Lung (tissue), 12 donors: ENCODE data around the gene AUTS2. TPM values are rescaled to one million over a fixed set of nuclear protein-coding genes. Genes with fewer than 3 reads are reported as not detected.

Experiments used
- ATAC-seq: fragments of 200-7000 bp; cut with Tn5 transposase; one replicate; pipeline ENCODE4 v1.9.1; 2020; ENCODE audit warnings: moderate number of reproducible peaks; ENCODE audit not compliant: insufficient read depth, low FRiP score
- DNase-seq, 3 donors: peaks; one replicate each; pipeline ENCODE4 v3.0.0-alpha.2; 2013 to 2017
- H3K27ac ChIP-seq, 2 donors: one replicate each; pipeline ENCODE4 v1.5.1; 2013; ENCODE audit warnings: mild to moderate bottlenecking in 2 of 2, moderate library complexity in 2 of 2, control low read depth in 1 of 2, inconsistent platforms in 1 of 2, low read depth in 1 of 2, low read length in 1 of 2
- H3K27me3 ChIP-seq, 3 donors: one replicate each; pipeline ENCODE4 v1.5.1; 2013; ENCODE audit warnings: low read length in 2 of 3; ENCODE audit not compliant: control insufficient read depth in 3 of 3, insufficient read depth in 3 of 3
- H3K36me3 ChIP-seq, 4 donors: one replicate each; pipeline ENCODE4 v1.5.1; 2013; ENCODE audit warnings: low read length in 4 of 4, mild to moderate bottlenecking in 1 of 4, moderate library complexity in 1 of 4; ENCODE audit not compliant: control insufficient read depth in 4 of 4, insufficient read depth in 4 of 4
- H3K4me1 ChIP-seq, 5 donors: one replicate each; pipeline ENCODE4 v1.5.1; 2013; ENCODE audit warnings: low read length in 5 of 5, mild to moderate bottlenecking in 2 of 5, moderate library complexity in 1 of 5; ENCODE audit not compliant: control insufficient read depth in 5 of 5, insufficient read depth in 5 of 5
- H3K4me3 ChIP-seq: one replicate; pipeline ENCODE4 v1.5.1; 2013; ENCODE audit warnings: mild to moderate bottlenecking, control low read depth, moderate library complexity
- H3K9ac ChIP-seq, 2 donors: one replicate each; pipeline ENCODE4 v1.5.1; 2013; ENCODE audit warnings: low read length in 2 of 2, control low read depth in 1 of 2; ENCODE audit not compliant: insufficient read depth in 1 of 2
- H3K9me3 ChIP-seq, 4 donors: one replicate each; pipeline ENCODE4 v1.5.1; 2013; ENCODE audit warnings: low read length in 3 of 4, mild to moderate bottlenecking in 1 of 4, moderate library complexity in 1 of 4; ENCODE audit not compliant: control insufficient read depth in 4 of 4, insufficient read depth in 3 of 4
- WGBS, 2 donors: extraction: QIAGEN DNeasy Blood & Tissue Kit; methylation state at CpG; one replicate each; pipeline ENCODE4 v1.1.7; 2013; 5-methylcytosine and 5-hydroxymethylcytosine counted together
- polyA plus RNA-seq, 2 donors: library from polyadenylated mRNA; stranded (reverse); fragments of 200-250 nt; gene quantifications; one replicate each; pipeline ENCODE4 v1.2.1, GENCODE V29; 2013
- total RNA-seq, 2 donors: library from RNA; depleted of rRNA in 1 of 2; stranded (reverse); fragments of >200 nt in 1 of 2; gene quantifications; one replicate each; pipeline ENCODE4 v1.2.1, GENCODE V29; 2014 to 2021
- TF ChIP-seq, protein P1 (sequence below): IDR thresholded peaks from 2 replicates; pipeline ENCODE4 v1.5.1; 2012; ENCODE audit warnings: mild to moderate bottlenecking; ENCODE audit errors: control extremely low read depth, extremely low read depth
- donor health status: control.
- donor health status: control.
- donor health status: Bipolar disorder and iron deficiency.
- donor health status: healthy.
- donor health status: DM: yes; HTN: yes; CAD: no.

AUTS2 gene
- total and polyA plus RNA-seq, 4 donors = 11.8 to 115 (median 40.6) TPM

DNA sequence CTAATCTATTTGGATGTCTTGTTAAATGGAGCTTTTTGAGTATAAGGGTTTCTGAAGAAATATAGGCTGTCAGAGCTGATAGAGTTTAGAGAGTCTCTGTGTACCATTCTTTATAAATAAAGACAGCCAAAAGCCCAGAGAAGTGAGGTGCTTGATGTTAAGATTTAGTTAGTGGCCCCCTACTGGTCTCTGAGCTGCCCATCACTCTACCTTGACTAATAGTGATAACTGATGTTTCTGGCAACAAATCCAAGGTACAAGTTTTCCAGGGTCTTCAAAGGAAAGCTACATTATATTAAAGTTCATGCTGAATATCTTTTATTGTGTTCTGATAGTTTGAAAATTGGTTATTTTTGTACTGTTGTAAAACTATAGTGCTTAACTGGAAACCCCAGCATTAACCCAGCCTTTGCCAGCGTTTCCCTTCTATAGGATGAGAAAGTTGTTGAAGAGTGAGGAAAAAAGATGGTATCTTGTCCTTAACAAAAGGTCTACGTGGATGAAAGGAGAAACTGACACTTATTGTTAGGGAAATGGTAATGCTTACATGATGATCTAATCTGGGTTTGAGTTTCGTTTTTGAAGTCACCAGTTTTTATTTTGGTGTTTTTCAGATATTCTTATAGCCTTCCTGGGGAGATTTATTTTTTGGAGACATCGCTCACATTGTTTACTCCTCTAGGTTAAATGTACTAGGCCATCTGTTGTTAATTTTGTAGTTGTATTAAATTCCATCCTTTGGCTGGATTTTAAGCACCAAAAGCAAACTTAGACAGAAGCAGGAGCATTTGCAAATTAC is 79.0 kb downstream of the AUTS2 start:
- TF ChIP-seq, protein P1, sequence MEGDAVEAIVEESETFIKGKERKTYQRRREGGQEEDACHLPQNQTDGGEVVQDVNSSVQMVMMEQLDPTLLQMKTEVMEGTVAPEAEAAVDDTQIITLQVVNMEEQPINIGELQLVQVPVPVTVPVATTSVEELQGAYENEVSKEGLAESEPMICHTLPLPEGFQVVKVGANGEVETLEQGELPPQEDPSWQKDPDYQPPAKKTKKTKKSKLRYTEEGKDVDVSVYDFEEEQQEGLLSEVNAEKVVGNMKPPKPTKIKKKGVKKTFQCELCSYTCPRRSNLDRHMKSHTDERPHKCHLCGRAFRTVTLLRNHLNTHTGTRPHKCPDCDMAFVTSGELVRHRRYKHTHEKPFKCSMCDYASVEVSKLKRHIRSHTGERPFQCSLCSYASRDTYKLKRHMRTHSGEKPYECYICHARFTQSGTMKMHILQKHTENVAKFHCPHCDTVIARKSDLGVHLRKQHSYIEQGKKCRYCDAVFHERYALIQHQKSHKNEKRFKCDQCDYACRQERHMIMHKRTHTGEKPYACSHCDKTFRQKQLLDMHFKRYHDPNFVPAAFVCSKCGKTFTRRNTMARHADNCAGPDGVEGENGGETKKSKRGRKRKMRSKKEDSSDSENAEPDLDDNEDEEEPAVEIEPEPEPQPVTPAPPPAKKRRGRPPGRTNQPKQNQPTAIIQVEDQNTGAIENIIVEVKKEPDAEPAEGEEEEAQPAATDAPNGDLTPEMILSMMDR = no peak
- no peaks in the 10 kb centered on the region for H3K36me3 ChIP-seq
- no peaks in the 10 kb centered on the region for H3K9me3 ChIP-seq
- ATAC-seq = no peak
- DNase-seq = no peak
- H3K27ac ChIP-seq = peak overlapping the region in 1 of 2 donors; percentile 21
- H3K9ac ChIP-seq = no peak overlapping the region
- no peak overlapping the region for H3K4me3 ChIP-seq
- H3K27me3 ChIP-seq = no peaks in the 10 kb centered on the region
- peaks cover 1 to 29% (median 13%) of the 10 kb centered on the region in 5 donors for H3K4me1 ChIP-seq
- WGBS, 2 donors = 62 to 70% methylated on average over 4 of the region's 4 CpGs

DNA sequence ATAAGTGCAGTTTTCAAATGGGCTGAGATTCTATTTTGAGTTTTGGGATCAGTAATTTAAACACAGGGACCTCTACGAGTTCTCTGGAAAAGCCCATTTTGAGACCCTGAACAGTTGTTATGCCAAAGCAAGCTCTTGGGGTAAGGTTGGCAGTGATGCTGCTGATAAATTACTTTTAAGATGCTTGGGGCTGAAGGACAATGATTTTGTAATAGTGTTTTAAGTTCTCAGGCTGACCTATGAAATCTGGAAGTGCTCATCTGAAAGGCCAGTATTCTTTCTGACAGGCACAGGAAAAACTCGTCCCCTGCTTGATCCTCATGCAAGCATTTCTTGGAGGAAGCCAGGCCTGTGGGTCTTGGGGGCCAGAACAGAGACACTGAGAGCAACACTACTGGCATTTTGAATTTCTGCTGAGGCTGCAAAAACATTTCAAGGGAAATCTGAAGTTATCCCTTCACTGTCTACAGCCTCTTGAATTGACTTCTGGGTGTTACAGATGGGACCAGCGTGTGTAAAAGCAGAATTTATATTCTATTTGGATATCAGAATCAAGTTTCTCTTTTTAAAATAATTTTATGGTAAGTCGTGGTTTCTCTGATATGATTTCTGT is 79.7 kb downstream of the AUTS2 start:
- no peak for ATAC-seq
- WGBS, 2 donors = 66 to 73% methylated on average over 4 of the region's 4 CpGs
- peak overlapping the region in 1 of 2 donors; percentile 21 for H3K27ac ChIP-seq

DNA sequence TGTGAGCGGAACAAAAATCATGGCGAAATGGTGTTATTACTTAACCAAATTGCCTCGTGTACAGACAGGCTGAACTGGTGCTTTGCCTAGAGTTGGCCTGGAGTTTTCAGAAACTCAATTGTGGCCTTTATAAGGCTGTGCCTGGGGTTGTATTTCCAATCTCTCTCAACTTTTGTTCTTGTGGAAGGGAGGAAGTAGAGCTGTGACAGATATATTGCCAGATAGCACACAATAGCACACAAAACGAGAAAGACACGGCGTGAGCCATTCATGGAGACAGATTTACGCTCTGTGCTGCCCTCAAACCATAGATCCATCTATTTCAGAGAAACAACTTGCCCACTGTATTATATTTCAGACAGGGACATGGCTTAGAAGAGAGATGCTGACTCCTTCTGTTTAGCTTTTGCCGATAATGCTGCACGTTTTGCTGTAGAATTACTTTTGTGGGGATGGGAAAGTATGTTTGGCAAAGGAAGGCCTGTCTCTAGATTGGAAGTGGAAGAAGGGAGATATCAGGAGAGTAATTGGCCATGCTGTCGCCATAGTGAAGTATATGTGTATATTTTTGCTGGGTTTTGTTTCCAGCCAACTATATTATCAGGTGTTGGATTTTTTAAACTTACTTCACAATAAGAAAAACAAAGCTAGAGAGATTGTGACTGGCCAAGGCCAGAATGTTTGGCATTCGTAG is 80.4 kb downstream of the AUTS2 start:
- Histone ChIP-seq H3K9ac (no peak overlapping the region), H3K27me3 (no peaks in the 10 kb centered on the region), H3K36me3 (no peaks in the 10 kb centered on the region), H3K4me1 (peaks cover 4 to 33% (median 8%) of the 10 kb centered on the region in 5 donors), H3K27ac (no peak overlapping the region), H3K9me3 (no peaks in the 10 kb centered on the region), H3K4me3 (no peak overlapping the region)
- TF ChIP-seq, protein P1 = no peak
- 48 to 69% methylated on average over 11 of the region's 11 CpGs for WGBS, 2 donors
- DNase-seq (peak in 2 of 3 donors; percentile 73 to 75), ATAC-seq (no peak)

More for the DNA sequence above, 79.7 kb downstream of the AUTS2 start:
- Histone ChIP-seq H3K4me1 (peaks cover 3 to 33% (median 8%) of the 10 kb centered on the region in 5 donors), H3K36me3 (no peaks in the 10 kb centered on the region), H3K4me3 (no peak overlapping the region), H3K9me3 (no peaks in the 10 kb centered on the region), H3K27me3 (no peaks in the 10 kb centered on the region), H3K9ac (no peak overlapping the region)
- peak in 1 of 3 donors; percentile 71 for DNase-seq
- TF ChIP-seq, protein P1 = no peak
